ENCODE data around the gene IFITM10. TPM values are rescaled to one million over a fixed set of nuclear protein-coding genes. Genes with fewer than 3 reads are reported as not detected.
"Not testable (repeated sequence)": the region's sequence is repeated elsewhere in the genome, so short reads cannot be mapped to it uniquely, and the experiment has no call there.

IFITM10 gene
- total and polyA plus RNA-seq, 2 experiments from 2014 or later: 0.89 to 1.4 TPM

- H3K36me3 ChIP-seq (replicated peaks; ENCODE audit: insufficient read depth, low read depth); H3K4me2 ChIP-seq; DNase-seq (ENCODE audit: low spot score); H2AFZ ChIP-seq; H3K27ac ChIP-seq; H4K20me1 ChIP-seq (ENCODE audit: insufficient read depth, poor library complexity, severe bottlenecking); H3K9me3 ChIP-seq (ENCODE audit: low read depth); H3K27me3 ChIP-seq; H3K79me2 ChIP-seq; H3K9me2 ChIP-seq (replicated peaks; ENCODE audit: insufficient read depth); H3K4me3 ChIP-seq: not testable (repeated sequence)
- peaks cover 34% of the 10 kb centered on the region for H3K4me1 ChIP-seq (ENCODE audit: insufficient read depth)
- 90% methylated on average over 19 of the region's 19 CpGs for WGBS (ENCODE audit: low lambda C conversion rate, missing lambda C conversion rate)
Measured at GRCh38 chr11:1688336-1688947, 62.0 kb downstream of the IFITM10 start.

DNA sequence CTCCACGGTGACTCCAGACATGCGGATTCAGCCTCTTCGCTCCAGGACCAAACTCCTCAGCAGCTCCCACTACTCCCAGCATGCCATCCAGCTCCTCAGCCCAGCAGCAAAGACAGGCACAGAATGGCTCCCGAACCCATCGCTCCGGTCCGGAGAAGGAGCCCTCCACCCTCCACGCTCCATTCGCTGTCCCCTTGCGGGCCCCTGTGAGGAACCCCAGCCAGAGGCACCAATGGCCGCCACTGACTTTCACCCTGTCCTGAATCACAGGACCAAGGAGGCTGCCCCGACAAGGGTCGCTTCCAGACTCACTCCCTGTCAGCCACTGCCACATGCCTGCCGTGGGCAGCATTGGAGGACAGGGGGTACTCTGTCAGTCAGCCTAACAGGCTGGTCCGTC lies 64.2 kb downstream of the IFITM10 start:
- H3K4me3 ChIP-seq; H3K36me3 ChIP-seq (replicated peaks; ENCODE audit: insufficient read depth, low read depth); H3K27me3 ChIP-seq; H4K20me1 ChIP-seq (ENCODE audit: insufficient read depth, poor library complexity, severe bottlenecking); H3K27ac ChIP-seq; H3K9me3 ChIP-seq (ENCODE audit: low read depth); H3K79me2 ChIP-seq; H2AFZ ChIP-seq; H3K4me2 ChIP-seq; DNase-seq (ENCODE audit: low spot score); H3K9me2 ChIP-seq (replicated peaks; ENCODE audit: insufficient read depth): not testable (repeated sequence)
- peaks cover 28% of the 10 kb centered on the region for H3K4me1 ChIP-seq (ENCODE audit: insufficient read depth)
- WGBS (ENCODE audit: low lambda C conversion rate, missing lambda C conversion rate): 87% methylated on average over 10 of the region's 15 CpGs

- 87% methylated on average over 17 of the region's 18 CpGs for WGBS (ENCODE audit: low lambda C conversion rate, missing lambda C conversion rate)
- H3K4me2 ChIP-seq; H3K27me3 ChIP-seq; H3K4me3 ChIP-seq; H3K9me3 ChIP-seq (ENCODE audit: low read depth); H3K36me3 ChIP-seq (replicated peaks; ENCODE audit: insufficient read depth, low read depth); H3K9me2 ChIP-seq (replicated peaks; ENCODE audit: insufficient read depth); H2AFZ ChIP-seq; H3K79me2 ChIP-seq; H3K27ac ChIP-seq; DNase-seq (ENCODE audit: low spot score); H4K20me1 ChIP-seq (ENCODE audit: insufficient read depth, poor library complexity, severe bottlenecking): not testable (repeated sequence)
- H3K4me1 ChIP-seq (ENCODE audit: insufficient read depth): peaks cover 18% of the 10 kb centered on the region
Measured at GRCh38 chr11:1684886-1685874, 65.2 kb downstream of the IFITM10 start.

DNA sequence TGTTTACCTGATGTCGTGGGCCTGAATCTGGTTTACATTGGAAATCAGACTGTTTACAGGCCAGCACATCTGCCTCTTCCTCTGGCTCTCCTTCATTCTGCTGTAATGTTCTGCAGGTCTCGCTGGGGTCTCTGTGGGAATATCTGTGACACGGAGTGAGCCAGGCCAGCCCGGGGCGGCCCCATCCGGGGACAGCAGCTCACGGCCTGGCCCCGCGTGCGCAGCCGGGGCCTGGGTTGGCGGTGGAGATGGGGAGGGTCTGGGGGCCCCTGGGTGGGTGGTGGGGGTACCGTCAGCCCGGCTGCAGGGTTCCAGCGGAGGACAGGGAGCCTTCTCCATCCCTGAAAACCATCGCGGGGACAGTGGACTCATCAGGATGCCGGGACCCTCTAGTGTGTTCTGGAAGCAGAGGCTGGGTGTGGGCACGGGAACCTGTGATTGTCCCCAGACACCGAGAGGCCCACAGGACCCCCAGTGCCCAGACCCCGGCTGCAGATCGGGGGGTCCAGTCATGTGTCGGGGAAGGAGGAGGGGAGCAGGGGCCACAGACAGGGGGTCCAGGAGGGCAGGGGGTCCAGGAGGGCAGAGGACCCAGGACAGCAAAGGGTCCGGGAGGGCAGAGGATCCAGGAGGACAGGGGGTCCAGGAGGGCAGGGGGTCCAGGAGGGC lies 66.4 kb downstream of the IFITM10 start:
- not testable (repeated sequence) for DNase-seq (ENCODE audit: low spot score); H2AFZ ChIP-seq; H3K4me3 ChIP-seq; H4K20me1 ChIP-seq (ENCODE audit: insufficient read depth, poor library complexity, severe bottlenecking); H3K27me3 ChIP-seq; H3K4me2 ChIP-seq; H3K9me3 ChIP-seq (ENCODE audit: low read depth); H3K9me2 ChIP-seq (replicated peaks; ENCODE audit: insufficient read depth); H3K36me3 ChIP-seq (replicated peaks; ENCODE audit: insufficient read depth, low read depth)
- H3K4me1 ChIP-seq (ENCODE audit: insufficient read depth): peaks cover 16% of the 10 kb centered on the region
- peaks cover 14% of the 10 kb centered on the region for H3K79me2 ChIP-seq
- WGBS (ENCODE audit: low lambda C conversion rate, missing lambda C conversion rate): 66% methylated on average over 10 of the region's 24 CpGs
- H3K27ac ChIP-seq: peak overlapping the region; percentile 70

GRCh38 chr11:1683216-1683615 lies 67.2 kb downstream of the IFITM10 start:
- Histone ChIP-seq H3K79me2 (peaks cover 14% of the 10 kb centered on the region), H3K4me1 (ENCODE audit: insufficient read depth) (peaks cover 16% of the 10 kb centered on the region), H3K27ac (peak overlapping the region; percentile 71)
- 72% methylated on average over 19 of the region's 19 CpGs for WGBS (ENCODE audit: low lambda C conversion rate, missing lambda C conversion rate)
- not testable (repeated sequence) for DNase-seq (ENCODE audit: low spot score); H4K20me1 ChIP-seq (ENCODE audit: insufficient read depth, poor library complexity, severe bottlenecking); H3K4me2 ChIP-seq; H2AFZ ChIP-seq; H3K36me3 ChIP-seq (replicated peaks; ENCODE audit: insufficient read depth, low read depth); H3K27me3 ChIP-seq; H3K9me3 ChIP-seq (ENCODE audit: low read depth); H3K4me3 ChIP-seq; H3K9me2 ChIP-seq (replicated peaks; ENCODE audit: insufficient read depth)

Other genes starting within 250 kb of the IFITM10 start
- 7.9 and 8.0 TPM in 2 replicates for gene DUSP8, start 178.3 kb downstream of the IFITM10 start, total RNA-seq
- 13.0 and 17.7 TPM in 2 replicates for gene DUSP8, start 178.3 kb downstream of the IFITM10 start, polyA plus RNA-seq
- not detected in 2 replicates for gene KRTAP5-1, start 165.3 kb downstream of the IFITM10 start, total RNA-seq
- 0.28 TPM in 1 of 2 replicates, not detected in the other for gene KRTAP5-1, start 165.3 kb downstream of the IFITM10 start, polyA plus RNA-seq
- gene KRTAP5-2, start 152.3 kb downstream of the IFITM10 start, total RNA-seq: not detected in 2 replicates
- gene KRTAP5-2, start 152.3 kb downstream of the IFITM10 start, polyA plus RNA-seq: not detected in 2 replicates
- not detected in 2 replicates for gene KRTAP5-3, start 142.1 kb downstream of the IFITM10 start, total RNA-seq
- not detected in 2 replicates for gene KRTAP5-3, start 142.1 kb downstream of the IFITM10 start, polyA plus RNA-seq
- gene KRTAP5-4, start 128.5 kb downstream of the IFITM10 start, total RNA-seq: not detected in 2 replicates
- not detected in 2 replicates for gene KRTAP5-4, start 128.5 kb downstream of the IFITM10 start, polyA plus RNA-seq
- gene KRTAP5-5, start 120.8 kb downstream of the IFITM10 start, total RNA-seq: not detected in 2 replicates
- gene KRTAP5-5, start 120.8 kb downstream of the IFITM10 start, polyA plus RNA-seq: 0.39 and 0.54 TPM in 2 replicates
- not detected in 2 replicates for gene KRTAP5-6, start 53.4 kb downstream of the IFITM10 start, total RNA-seq
- not detected in 2 replicates for gene KRTAP5-6, start 53.4 kb downstream of the IFITM10 start, polyA plus RNA-seq
- 507 and 562 TPM in 2 replicates for gene CTSD, start 13.3 kb upstream of the IFITM10 start, total RNA-seq
- gene CTSD, start 13.3 kb upstream of the IFITM10 start, polyA plus RNA-seq: 1,181 and 1,283 TPM in 2 replicates
- 2.6 and 6.3 TPM in 2 replicates for gene SYT8, start 84.4 kb upstream of the IFITM10 start, total RNA-seq
- gene SYT8, start 84.4 kb upstream of the IFITM10 start, polyA plus RNA-seq: 29.2 and 42.1 TPM in 2 replicates
- 0.73 and 2.4 TPM in 2 replicates for gene TNNI2, start 88.4 kb upstream of the IFITM10 start, total RNA-seq
- 5.5 and 10.9 TPM in 2 replicates for gene TNNI2, start 88.4 kb upstream of the IFITM10 start, polyA plus RNA-seq
- 27.1 and 29.9 TPM in 2 replicates for gene LSP1, start 102.5 kb upstream of the IFITM10 start, total RNA-seq
- 41.4 and 47.0 TPM in 2 replicates for gene LSP1, start 102.5 kb upstream of the IFITM10 start, polyA plus RNA-seq
- gene PRR33, start 141.3 kb upstream of the IFITM10 start, total RNA-seq: not detected in 2 replicates
- gene PRR33, start 141.3 kb upstream of the IFITM10 start, polyA plus RNA-seq: 0.29 and 0.47 TPM in 2 replicates
- gene TNNT3, start 169.1 kb upstream of the IFITM10 start, total RNA-seq: 19.2 and 20.6 TPM in 2 replicates
- 29.9 and 41.4 TPM in 2 replicates for gene TNNT3, start 169.1 kb upstream of the IFITM10 start, polyA plus RNA-seq
- gene MRPL23, start 196.7 kb upstream of the IFITM10 start, total RNA-seq: 54.0 and 75.2 TPM in 2 replicates
- gene MRPL23, start 196.7 kb upstream of the IFITM10 start, polyA plus RNA-seq: 41.4 and 54.8 TPM in 2 replicates
- gene H19, start 247.2 kb upstream of the IFITM10 start, total RNA-seq: 12.4 and 15.8 TPM in 2 replicates
- gene H19, start 247.2 kb upstream of the IFITM10 start, polyA plus RNA-seq: 3.9 and 26.2 TPM in 2 replicates